ENCODE measurements around the gene MYH9. TPM values are rescaled to one million over a fixed set of nuclear protein-coding genes. Genes with fewer than 3 reads are reported as not detected.

The MYH9 gene
- total RNA-seq, 2 experiments from 2014 or later, result 901 to 925 TPM

DNA sequence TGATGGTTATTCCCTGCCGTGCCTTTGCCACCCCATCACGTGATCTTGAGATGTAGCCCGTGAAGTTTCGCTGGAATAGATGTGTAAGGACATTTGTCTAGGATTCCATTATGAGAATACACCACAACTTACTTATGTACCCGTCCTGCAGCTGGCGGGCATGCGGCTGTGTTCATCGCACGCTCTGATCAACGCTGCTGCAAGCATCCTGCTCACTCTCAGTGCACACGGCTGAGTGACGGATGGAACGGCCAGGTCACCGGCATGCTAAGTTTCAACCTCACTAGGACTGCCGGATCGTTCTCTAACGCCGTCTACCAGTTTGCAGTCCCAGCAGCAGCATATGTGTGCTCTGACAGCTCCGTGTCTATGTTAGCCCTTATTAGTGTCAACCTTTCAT is 90.2 kb downstream of the MYH9 start:
- no peak overlapping the region for H3K4me3 Mint-ChIP-seq
- Histone ChIP-seq H3K4me1 (ENCODE audit: insufficient read depth, low read length) (peaks cover 44% of the 10 kb centered on the region), H3K4me3 (ENCODE audit: low read length) (no peak overlapping the region), H3K27ac (ENCODE audit: low read depth in 1 of 2, low read length in 2 of 2) (no peak overlapping the region), H3K9me3 (ENCODE audit: control insufficient read depth in 1 of 2, insufficient read depth in 1 of 2, low read length in 2 of 2) (peaks cover 0 to 10% of the 10 kb centered on the region in 2 experiments), H3K27me3 (ENCODE audit: control insufficient read depth in 1 of 2, insufficient read depth in 2 of 2, low read length in 2 of 2) (no peaks in the 10 kb centered on the region), H3K36me3 (ENCODE audit: insufficient read depth, low read length) (peaks cover 100% of the 10 kb centered on the region)
- peaks cover 22% of the 10 kb centered on the region for H3K4me1 Mint-ChIP-seq (ENCODE audit: low read depth)
- ATAC-seq (ENCODE audit: poor library complexity) (no peak), DNase-seq (no peak)
- ChIA-PET CTCF (interaction anchor here (1.6 to 7.9 kb wide), 2 partner anchors 11 to 172 kb away, joined by 5 to 60 read pairs; no protein-coding TSS in a partner anchor), POLR2A (interaction anchor here (1.2 to 2.1 kb wide), 2 partner anchors 12 to 79 kb away, joined by 4 to 6 read pairs; no protein-coding TSS in a partner anchor)
- H3K27me3 Mint-ChIP-seq, result no peaks in the 10 kb centered on the region
- intact Hi-C loops (cut with DNase I, micrococcal nuclease), result no loop called here
- H3K9me3 Mint-ChIP-seq, result no peaks in the 10 kb centered on the region
- peak overlapping the region; percentile 12 for H3K27ac Mint-ChIP-seq
- TF ChIP-seq, protein P1, sequence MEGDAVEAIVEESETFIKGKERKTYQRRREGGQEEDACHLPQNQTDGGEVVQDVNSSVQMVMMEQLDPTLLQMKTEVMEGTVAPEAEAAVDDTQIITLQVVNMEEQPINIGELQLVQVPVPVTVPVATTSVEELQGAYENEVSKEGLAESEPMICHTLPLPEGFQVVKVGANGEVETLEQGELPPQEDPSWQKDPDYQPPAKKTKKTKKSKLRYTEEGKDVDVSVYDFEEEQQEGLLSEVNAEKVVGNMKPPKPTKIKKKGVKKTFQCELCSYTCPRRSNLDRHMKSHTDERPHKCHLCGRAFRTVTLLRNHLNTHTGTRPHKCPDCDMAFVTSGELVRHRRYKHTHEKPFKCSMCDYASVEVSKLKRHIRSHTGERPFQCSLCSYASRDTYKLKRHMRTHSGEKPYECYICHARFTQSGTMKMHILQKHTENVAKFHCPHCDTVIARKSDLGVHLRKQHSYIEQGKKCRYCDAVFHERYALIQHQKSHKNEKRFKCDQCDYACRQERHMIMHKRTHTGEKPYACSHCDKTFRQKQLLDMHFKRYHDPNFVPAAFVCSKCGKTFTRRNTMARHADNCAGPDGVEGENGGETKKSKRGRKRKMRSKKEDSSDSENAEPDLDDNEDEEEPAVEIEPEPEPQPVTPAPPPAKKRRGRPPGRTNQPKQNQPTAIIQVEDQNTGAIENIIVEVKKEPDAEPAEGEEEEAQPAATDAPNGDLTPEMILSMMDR (IDR thresholded peaks at IDR 0.05), result no peak
- peaks cover 100% of the 10 kb centered on the region for H3K36me3 Mint-ChIP-seq (ENCODE audit: low read depth)

DNA sequence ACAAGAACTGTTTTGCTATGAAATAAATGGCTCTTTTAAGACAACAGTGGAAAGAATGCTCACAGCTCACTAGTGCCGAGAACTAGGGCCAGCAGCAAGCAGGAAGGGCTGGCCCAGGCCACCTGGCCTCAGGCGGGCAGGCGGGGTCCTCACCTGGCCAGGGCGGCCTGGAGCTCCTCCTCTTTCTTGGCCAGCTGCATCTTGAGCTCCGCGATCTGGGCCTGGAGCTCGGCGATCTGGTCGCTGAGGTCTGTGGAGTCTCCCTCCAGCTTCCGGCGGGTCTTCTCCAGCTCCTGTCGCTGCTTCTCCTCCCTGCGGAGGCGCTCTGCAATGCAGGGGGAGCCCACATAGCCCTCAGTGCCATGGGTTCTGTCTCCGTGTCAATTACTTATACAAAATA is 91.1 kb downstream of the MYH9 start:
- peaks cover 0 to 19% of the 10 kb centered on the region in 2 experiments for H3K9me3 ChIP-seq (ENCODE audit: control insufficient read depth in 1 of 2, insufficient read depth in 1 of 2, low read length in 2 of 2)
- no peaks in the 10 kb centered on the region for H3K27me3 ChIP-seq (ENCODE audit: control insufficient read depth in 1 of 2, insufficient read depth in 2 of 2, low read length in 2 of 2)
- intact Hi-C loops (cut with DNase I, micrococcal nuclease), result no loop called here
- ATAC-seq (ENCODE audit: poor library complexity) (no peak), DNase-seq (no peak)
- H3K4me1 ChIP-seq (ENCODE audit: insufficient read depth, low read length), result peaks cover 53% of the 10 kb centered on the region
- peaks cover 100% of the 10 kb centered on the region for H3K36me3 Mint-ChIP-seq (ENCODE audit: low read depth)
- ChIA-PET POLR2A (no interaction called here), CTCF (interaction anchor here (1.6 to 7.9 kb wide), 2 partner anchors 10 to 173 kb away, joined by 5 to 60 read pairs; no protein-coding TSS in a partner anchor)
- H3K27me3 Mint-ChIP-seq, result no peaks in the 10 kb centered on the region
- H3K27ac ChIP-seq (ENCODE audit: low read depth in 1 of 2, low read length in 2 of 2), result no peak overlapping the region
- no peak overlapping the region for H3K4me3 Mint-ChIP-seq
- peaks cover 27% of the 10 kb centered on the region for H3K4me1 Mint-ChIP-seq (ENCODE audit: low read depth)
- H3K9me3 Mint-ChIP-seq, result no peaks in the 10 kb centered on the region
- H3K27ac Mint-ChIP-seq, result peak overlapping the region; percentile 12
- H3K36me3 ChIP-seq (ENCODE audit: insufficient read depth, low read length), result peaks cover 100% of the 10 kb centered on the region
- no peak overlapping the region for H3K4me3 ChIP-seq (ENCODE audit: low read length)
- TF ChIP-seq, protein P1 (IDR thresholded peaks at IDR 0.05), result no peak

DNA sequence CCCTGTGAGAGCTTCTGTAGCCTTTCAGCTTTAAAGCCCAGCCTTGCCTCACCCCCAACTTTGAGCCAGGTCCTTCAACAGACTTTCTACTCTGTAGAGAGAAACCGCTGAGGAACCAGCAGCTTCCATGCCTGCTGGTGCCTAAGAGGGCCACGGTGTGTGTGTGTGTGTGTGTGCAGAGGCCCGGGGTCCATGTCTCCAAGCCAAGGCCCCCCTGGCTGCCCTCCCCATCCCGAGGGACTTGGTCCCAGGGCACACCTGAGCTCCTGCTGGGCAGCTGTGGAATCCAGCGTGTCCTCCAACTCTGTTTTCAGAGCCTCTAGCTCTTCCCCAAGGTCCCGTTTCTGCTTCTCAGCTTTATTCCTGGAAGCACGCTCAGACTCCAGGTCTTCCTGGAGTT is 92.5 kb downstream of the MYH9 start:
- POLR2A ChIA-PET, result no interaction called here
- Mint-ChIP-seq H3K9me3 (no peaks in the 10 kb centered on the region), H3K27me3 (no peaks in the 10 kb centered on the region), H3K4me3 (no peak overlapping the region), H3K36me3 (ENCODE audit: low read depth) (peaks cover 96% of the 10 kb centered on the region), H3K4me1 (ENCODE audit: low read depth) (peaks cover 20% of the 10 kb centered on the region), H3K27ac (peak overlapping the region; percentile 71)
- no peak overlapping the region for H3K27ac ChIP-seq (ENCODE audit: low read depth in 1 of 2, low read length in 2 of 2)
- intact Hi-C loops (cut with DNase I, micrococcal nuclease), result no loop called here
- peaks cover 88% of the 10 kb centered on the region for H3K36me3 ChIP-seq (ENCODE audit: insufficient read depth, low read length)
- H3K9me3 ChIP-seq (ENCODE audit: control insufficient read depth in 1 of 2, insufficient read depth in 1 of 2, low read length in 2 of 2), result peaks cover 0 to 20% of the 10 kb centered on the region in 2 experiments
- H3K4me1 ChIP-seq (ENCODE audit: insufficient read depth, low read length), result peaks cover 49% of the 10 kb centered on the region
- no peak for ATAC-seq (ENCODE audit: poor library complexity)
- no peaks in the 10 kb centered on the region for H3K27me3 ChIP-seq (ENCODE audit: control insufficient read depth in 1 of 2, insufficient read depth in 2 of 2, low read length in 2 of 2)
- H3K4me3 ChIP-seq (ENCODE audit: low read length), result no peak overlapping the region
- no peak for DNase-seq
- TF ChIP-seq, protein P1 (IDR thresholded peaks at IDR 0.05), result no peak
- CTCF ChIA-PET, result interaction anchor here (0.6 to 1.9 kb wide), 2 partner anchors 9 to 205 kb away, joined by 3 to 7 read pairs; no protein-coding TSS in a partner anchor
